ACC112 (cell line): Measurements from ENCODE around the gene ALPP.
"Not testable (repeated sequence)": the region's sequence is repeated elsewhere in the genome, so short reads cannot be mapped to it uniquely, and the experiment has no call there.

Experiments used
- H2AFZ ChIP-seq: fragments of 200-600 bp; sonication (generic); one replicate; pipeline ENCODE4 v1.6.0; 2017; ENCODE audit warnings: antibody characterized with exemption, low read length; ENCODE audit not compliant: unreplicated experiment
- H3K27ac ChIP-seq: fragments of 200-600 bp; sonication (generic); 2 replicates; pipeline ENCODE4 v1.5.1; 2014; ENCODE audit warnings: low read depth, mild to moderate bottlenecking, antibody characterized with exemption, low read length, moderate library complexity
- H3K27me3 ChIP-seq: fragments of 200-600 bp; sonication (generic); 2 replicates; pipeline ENCODE4 v1.6.1; 2014; ENCODE audit warnings: mild to moderate bottlenecking, antibody characterized with exemption, low read length, moderate library complexity, mixed read lengths; ENCODE audit not compliant: insufficient read depth
- H3K36me3 ChIP-seq: fragments of 200-600 bp; sonication (generic); 2 replicates; pipeline ENCODE4 v1.6.1; 2016; ENCODE audit warnings: mild to moderate bottlenecking, antibody characterized with exemption, low read length, moderate library complexity, mixed read lengths; ENCODE audit not compliant: insufficient read depth
- H3K4me1 ChIP-seq: fragments of 200-600 bp; sonication (generic); one replicate; pipeline ENCODE4 v1.6.1; 2016; ENCODE audit warnings: low read length, mixed read lengths; ENCODE audit not compliant: insufficient read depth, unreplicated experiment, control insufficient read depth
- H3K4me3 ChIP-seq: fragments of 200-600 bp; sonication (generic); 2 replicates; pipeline ENCODE4 v1.5.1; 2014; ENCODE audit warnings: mild to moderate bottlenecking, low read depth, low read length
- H3K79me2 ChIP-seq: fragments of 200-600 bp; sonication (generic); one replicate; pipeline ENCODE4 v1.6.0; 2016; ENCODE audit warnings: low read length; ENCODE audit not compliant: control insufficient read depth, unreplicated experiment, insufficient read depth

Gene ALPP

GRCh38 chr2:232376260-232376659, 2.3 kb upstream of the ALPP start:
- Histone ChIP-seq H3K4me3 (no peak overlapping the region), H2AFZ (no peak overlapping the region), H3K27me3 (peaks cover 3% of the 10 kb centered on the region; the same call in 1 of the 2 replicates), H3K27ac (no peak overlapping the region), H3K4me1 (no peaks in the 10 kb centered on the region), H3K36me3 (no peaks in the 10 kb centered on the region), H3K79me2 (no peaks in the 10 kb centered on the region)

GRCh38 chr2:232376713-232377112, 1.8 kb upstream of the ALPP start:
- H3K4me1 ChIP-seq, result no peaks in the 10 kb centered on the region
- no peak overlapping the region for H3K27ac ChIP-seq
- peaks cover 5% of the 10 kb centered on the region for H3K27me3 ChIP-seq
- H3K4me3 ChIP-seq, result no peak overlapping the region
- no peak overlapping the region for H2AFZ ChIP-seq
- no peaks in the 10 kb centered on the region for H3K79me2 ChIP-seq
- no peaks in the 10 kb centered on the region for H3K36me3 ChIP-seq

DNA sequence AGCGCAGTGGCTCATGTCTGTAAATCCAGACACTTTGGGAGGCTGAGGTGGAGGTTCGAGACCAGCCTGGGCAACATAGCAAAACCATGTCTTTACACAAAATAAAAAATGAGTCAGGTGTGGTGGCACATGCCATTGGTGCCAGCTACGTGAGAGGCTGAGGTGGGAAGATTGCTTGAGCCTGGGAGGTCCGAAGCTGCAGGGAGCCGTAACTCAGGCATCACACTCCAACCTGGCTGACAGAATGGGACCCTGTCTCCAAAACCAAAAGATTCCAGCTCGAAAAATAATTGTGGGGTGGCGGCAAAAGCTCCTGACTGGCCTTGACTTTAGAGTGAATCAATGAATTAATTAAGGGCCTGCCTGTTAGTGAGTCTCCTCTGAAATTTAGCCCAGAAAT, 1.2 kb upstream of the ALPP start:
- no peaks in the 10 kb centered on the region for H3K4me1 ChIP-seq
- H3K36me3 ChIP-seq, result no peaks in the 10 kb centered on the region
- H3K4me3 ChIP-seq, result no peak overlapping the region
- H3K27ac ChIP-seq, result no peak overlapping the region
- no peak overlapping the region for H2AFZ ChIP-seq
- H3K27me3 ChIP-seq, result peaks cover 12% of the 10 kb centered on the region
- H3K79me2 ChIP-seq, result no peaks in the 10 kb centered on the region

GRCh38 chr2:232377841-232378734, 463 bp upstream of the ALPP start:
- H3K27me3 ChIP-seq, result peaks cover 17% of the 10 kb centered on the region
- no peak overlapping the region for H3K27ac ChIP-seq
- H2AFZ ChIP-seq, result no peak overlapping the region
- H3K4me1 ChIP-seq, result no peaks in the 10 kb centered on the region
- no peaks in the 10 kb centered on the region for H3K79me2 ChIP-seq
- no peaks in the 10 kb centered on the region for H3K36me3 ChIP-seq
- no peak overlapping the region for H3K4me3 ChIP-seq

DNA sequence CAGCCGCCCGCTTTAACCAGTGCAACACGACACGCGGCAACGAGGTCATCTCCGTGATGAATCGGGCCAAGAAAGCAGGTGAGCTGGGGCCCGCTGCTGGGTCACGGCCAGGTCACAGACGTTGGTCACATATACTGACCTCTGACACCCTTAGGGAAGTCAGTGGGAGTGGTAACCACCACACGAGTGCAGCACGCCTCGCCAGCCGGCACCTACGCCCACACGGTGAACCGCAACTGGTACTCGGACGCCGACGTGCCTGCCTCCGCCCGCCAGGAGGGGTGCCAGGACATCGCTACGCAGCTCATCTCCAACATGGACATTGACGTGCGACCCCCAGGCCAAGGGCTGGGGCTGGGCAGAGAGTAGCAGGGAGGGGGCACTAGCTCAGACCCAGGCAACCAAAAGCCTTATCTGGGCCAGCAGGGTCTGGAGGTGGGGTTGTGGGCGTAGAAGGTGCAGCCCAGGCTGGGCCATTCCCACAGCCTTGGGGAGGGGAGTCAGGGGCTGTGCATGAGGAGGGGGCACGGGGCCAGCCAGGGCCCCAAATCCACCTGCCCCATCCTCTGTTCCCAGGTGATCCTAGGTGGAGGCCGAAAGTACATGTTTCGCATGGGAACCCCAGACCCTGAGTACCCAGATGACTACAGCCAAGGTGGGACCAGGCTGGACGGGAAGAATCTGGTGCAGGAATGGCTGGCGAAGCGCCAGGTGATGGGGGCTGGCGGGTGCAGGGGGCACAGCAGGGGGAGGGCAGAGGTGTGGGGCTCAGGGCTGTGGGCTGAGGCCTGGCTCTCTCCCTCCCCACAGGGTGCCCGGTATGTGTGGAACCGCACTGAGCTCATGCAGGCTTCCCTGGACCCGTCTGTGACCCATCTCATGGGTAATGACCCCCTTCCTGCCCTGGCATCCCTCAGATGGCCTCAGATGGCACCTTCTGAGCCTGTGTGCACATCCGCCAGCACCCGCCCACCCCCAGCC, 1.3 kb downstream of the ALPP start:
- not testable (repeated sequence) for H3K27ac ChIP-seq, H3K36me3 ChIP-seq, H3K79me2 ChIP-seq, H3K4me1 ChIP-seq, H2AFZ ChIP-seq, H3K4me3 ChIP-seq
- peaks cover 35% of the 10 kb centered on the region for H3K27me3 ChIP-seq

- H3K4me1 ChIP-seq, H3K27ac ChIP-seq, H3K4me3 ChIP-seq, H3K79me2 ChIP-seq, H3K36me3 ChIP-seq, H2AFZ ChIP-seq: not testable (repeated sequence)
- peaks cover 48% of the 10 kb centered on the region for H3K27me3 ChIP-seq
These were observed 2.9 kb downstream of the ALPP start for GRCh38 chr2:232381204-232382031.

- no peaks in the 10 kb centered on the region for H3K4me1 ChIP-seq
- H2AFZ ChIP-seq, result no peak overlapping the region
- no peaks in the 10 kb centered on the region for H3K36me3 ChIP-seq
- no peak overlapping the region for H3K4me3 ChIP-seq
- no peak overlapping the region for H3K27ac ChIP-seq
- peaks cover 57% of the 10 kb centered on the region for H3K27me3 ChIP-seq
- no peaks in the 10 kb centered on the region for H3K79me2 ChIP-seq
These were observed 4.0 kb downstream of the ALPP start for GRCh38 chr2:232382331-232383225.

DNA sequence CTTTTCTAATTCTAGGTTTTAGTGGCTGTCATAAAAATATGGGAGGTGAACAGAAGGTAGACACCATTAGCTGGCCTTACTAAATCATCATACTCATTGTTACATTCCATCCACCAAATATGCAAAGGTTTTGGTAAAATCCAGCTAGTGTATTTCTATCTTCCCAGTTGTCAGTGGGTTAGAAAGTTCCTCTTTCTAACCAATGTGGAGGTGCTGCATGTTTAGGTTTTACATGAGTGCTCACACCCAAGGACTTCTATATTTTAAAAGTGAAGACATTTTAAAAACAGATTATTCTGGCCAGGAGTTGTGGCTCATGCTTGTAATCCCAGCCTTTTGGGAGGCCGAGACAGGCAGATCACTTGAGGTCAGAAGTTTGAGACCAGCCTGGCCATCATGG, 5.9 kb downstream of the ALPP start:
- H3K4me3 ChIP-seq, result no peak overlapping the region
- no peaks in the 10 kb centered on the region for H3K79me2 ChIP-seq
- H3K27me3 ChIP-seq, result peaks cover 76% of the 10 kb centered on the region
- H3K27ac ChIP-seq, result no peak overlapping the region
- no peak overlapping the region for H2AFZ ChIP-seq
- no peaks in the 10 kb centered on the region for H3K4me1 ChIP-seq
- H3K36me3 ChIP-seq, result no peaks in the 10 kb centered on the region

DNA sequence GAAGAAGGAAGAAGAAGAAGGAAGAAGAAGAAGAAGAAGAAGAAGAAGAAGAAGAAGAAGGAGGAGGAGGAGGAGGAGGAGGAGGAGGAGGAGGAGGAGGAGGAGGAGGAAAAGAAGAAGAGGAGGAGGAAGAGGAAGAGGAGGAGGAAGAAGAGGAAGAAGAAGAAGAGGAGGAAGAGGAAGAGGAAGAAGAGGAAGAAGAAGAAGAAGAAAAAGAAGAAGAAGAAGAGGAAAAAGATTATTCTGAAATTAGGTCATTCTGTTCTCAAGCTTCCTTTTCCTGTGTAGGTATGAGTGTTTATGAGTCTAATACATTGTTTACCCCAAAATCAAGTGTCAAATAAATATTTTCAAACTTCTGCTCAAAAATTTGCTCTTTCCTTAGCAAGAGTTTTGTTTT, 6.5 kb downstream of the ALPP start:
- H3K36me3 ChIP-seq, H3K27ac ChIP-seq, H3K4me1 ChIP-seq, H2AFZ ChIP-seq, H3K79me2 ChIP-seq, H3K4me3 ChIP-seq: not testable (repeated sequence)
- peaks cover 82% of the 10 kb centered on the region for H3K27me3 ChIP-seq
